HepG2 (cell line): ENCODE results near the gene JMJD8. TPM values are rescaled to one million over a fixed set of nuclear protein-coding genes. Genes with fewer than 3 reads are reported as not detected.

ENCODE experiments used
- ATAC-seq: fragments of 200-7000 bp; cut with Tn5 transposase; 3 replicates; pipeline ENCODE4 v1.9.1; 2020; ENCODE audit warnings: mild to moderate bottlenecking, moderate library complexity
- BruUV-seq: library from RNA; stranded (reverse); fragments of 400-500 nt; replicated peaks from 2 replicates; lab custom pipeline; 2021; lab: Mats Ljungman, UMichigan
- CTCF ChIA-PET: fragments of 300-600 bp; formaldehyde crosslinking; extraction: SDS; loops from one replicate; lab custom pipeline; 2021; ENCODE audit warnings: low total read pairs, inconsistent platforms, low intra/inter-chr PET ratio; lab: Yijun Ruan, JAX
- POLR2A ChIA-PET: fragments of 350-600 bp; sonication (Branson Sonifier 250); formaldehyde crosslinking; loops from one replicate; lab custom pipeline; 2020; ENCODE audit warnings: antibody characterized with exemption, inconsistent platforms; lab: Yijun Ruan, JAX
- DNase-seq: peaks from one replicate; pipeline ENCODE4 v3.0.0-alpha.2; 2015; ENCODE audit warnings: low spot score
- FAIRE-seq: peaks from 3 replicates; lab custom pipeline; 2011; peaks lifted over from hg19 to GRCh38; lab: Jason Lieb, UNC
- H2AFZ ChIP-seq: one replicate; pipeline ENCODE4 v1.6.1; 2011; ENCODE audit warnings: low read length, inconsistent platforms
- H3K27ac ChIP-seq: fragments of 300-600 bp; 3 replicates; pipeline ENCODE4 v1.8.0; 2011; ENCODE audit warnings: mixed run types, mild to moderate bottlenecking, mixed read lengths, low read length, inconsistent platforms; ENCODE audit not compliant: insufficient read depth; ENCODE audit errors: extremely low read length
- H3K27me3 ChIP-seq, 2 experiments: fragments of 200-600 bp in 1 of 2; 2 replicates in 1 of 2; 3 replicates in 1 of 2; pipeline versions ENCODE4 v1.6.0 to v1.8.0; 2011; ENCODE audit warnings: low read length in 2 of 2, mild to moderate bottlenecking in 2 of 2, moderate library complexity in 2 of 2, inconsistent platforms in 1 of 2; ENCODE audit not compliant: insufficient read depth in 2 of 2, control insufficient read depth in 1 of 2
- H3K36me3 ChIP-seq, 2 experiments: fragments of 200-600 bp in 1 of 2; replicated peaks in 1 of 2; 2 replicates in 1 of 2; 3 replicates in 1 of 2; pipeline versions ENCODE4 v1.5.1 to v1.8.0; 2011; ENCODE audit warnings: low read length in 2 of 2, inconsistent platforms in 1 of 2; ENCODE audit not compliant: insufficient read depth in 2 of 2, control insufficient read depth in 1 of 2
- H3K4me1 ChIP-seq: 2 replicates; pipeline ENCODE4 v1.5.1; 2012; ENCODE audit warnings: low read length, inconsistent platforms; ENCODE audit not compliant: insufficient read depth
- H3K4me2 ChIP-seq: 2 replicates; pipeline ENCODE4 v1.6.0; 2011; ENCODE audit warnings: low read depth, low read length, inconsistent platforms
- H3K4me3 ChIP-seq, 3 experiments: fragments of 200-600 bp in 1 of 3; sonication (generic), shearing (Covaris generic) in 1 of 3; replicated peaks in 1 of 3; 2 replicates each; pipeline ENCODE4 v1.5.1; 2011 to 2016; ENCODE audit warnings: low read length in 3 of 3, inconsistent platforms in 2 of 3, low read depth in 2 of 3, mild to moderate bottlenecking in 2 of 3, control low read depth in 1 of 3, mixed read lengths in 1 of 3; ENCODE audit not compliant: insufficient read depth in 1 of 3
- H3K79me2 ChIP-seq: one replicate; pipeline ENCODE4 v1.6.1; 2011; ENCODE audit warnings: low read length, inconsistent platforms; ENCODE audit not compliant: insufficient read depth
- H3K9ac ChIP-seq: 2 replicates; pipeline ENCODE4 v1.6.0; 2011; ENCODE audit warnings: mild to moderate bottlenecking, low read depth, low read length, inconsistent platforms; ENCODE audit not compliant: insufficient read depth
- H3K9me3 ChIP-seq: 2 replicates; pipeline ENCODE4 v1.5.1; 2012; ENCODE audit warnings: mild to moderate bottlenecking, low read length
- H4K20me1 ChIP-seq: 2 replicates; pipeline ENCODE4 v1.6.0; 2011; ENCODE audit warnings: inconsistent platforms, mild to moderate bottlenecking, low read length, moderate library complexity; ENCODE audit not compliant: insufficient read depth
- ATF7-NPFF ChIP-seq: sonication (generic); formaldehyde crosslinking; IDR thresholded peaks from 2 replicates; pipeline ENCODE4 v1.8.1; 2023; ENCODE audit warnings: mild to moderate bottlenecking, low read depth, missing genetic modification reagents, moderate library complexity
- CCDC6 ChIP-seq: sonication (generic); formaldehyde crosslinking; IDR thresholded peaks from 2 replicates; pipeline ENCODE4 v1.8.1; 2022; ENCODE audit warnings: mild to moderate bottlenecking, missing genetic modification reagents, moderate library complexity
- FOXO4 ChIP-seq: sonication (generic); formaldehyde crosslinking; conservative IDR thresholded peaks from 2 replicates; pipeline ENCODE4 v1.8.1; 2023; ENCODE audit warnings: missing genetic modification reagents
- GMEB1 ChIP-seq: sonication (generic); formaldehyde crosslinking; IDR thresholded peaks from 2 replicates; pipeline ENCODE4 v1.5.1; 2020; ENCODE audit warnings: missing genetic modification reagents, mild to moderate bottlenecking, borderline replicate concordance
- HNF1B ChIP-seq: sonication (generic); formaldehyde crosslinking; IDR thresholded peaks from 2 replicates; pipeline ENCODE4 v1.5.1; 2020; ENCODE audit warnings: mild to moderate bottlenecking, moderate library complexity, missing genetic modification reagents
- PITX1 ChIP-seq: sonication (generic); formaldehyde crosslinking; IDR thresholded peaks from 2 replicates; pipeline ENCODE4 v1.5.1; 2020; ENCODE audit warnings: mild to moderate bottlenecking, missing genetic modification reagents
- POLR2AphosphoS2 ChIP-seq: IDR thresholded peaks from 2 replicates; pipeline ENCODE4 v1.6.1; 2011; ENCODE audit warnings: low read depth, low read length, improper control_type of control experiment
- SALL2 ChIP-seq: sonication (generic); formaldehyde crosslinking; IDR thresholded peaks from 2 replicates; pipeline ENCODE4 v1.8.1; 2023; ENCODE audit warnings: mild to moderate bottlenecking, missing genetic modification reagents, inconsistent platforms
- SP2 ChIP-seq: sonication (generic); formaldehyde crosslinking; IDR thresholded peaks from 2 replicates; pipeline ENCODE4 v1.5.1; 2020; ENCODE audit warnings: mild to moderate bottlenecking, missing genetic modification reagents
- TBX2 ChIP-seq: sonication (generic); formaldehyde crosslinking; IDR thresholded peaks from 2 replicates; pipeline ENCODE4 v1.5.0; 2020; ENCODE audit warnings: missing genetic modification reagents, mild to moderate bottlenecking, borderline replicate concordance
- ZNF101 ChIP-seq: sonication (generic); formaldehyde crosslinking; IDR thresholded peaks from 2 replicates; pipeline ENCODE4 v1.4.0; 2020; ENCODE audit warnings: mild to moderate bottlenecking, low read depth, missing genetic modification reagents, borderline replicate concordance
- ZNF775 ChIP-seq: sonication (generic); formaldehyde crosslinking; IDR thresholded peaks from 2 replicates; pipeline ENCODE4 v1.4.0; 2020; ENCODE audit warnings: missing genetic modification reagents, mild to moderate bottlenecking, moderate library complexity, borderline replicate concordance
- ZNF782 ChIP-seq: sonication (generic); formaldehyde crosslinking; IDR thresholded peaks from 2 replicates; pipeline ENCODE4 v1.4.0; 2020; ENCODE audit warnings: missing genetic modification reagents, mild to moderate bottlenecking, borderline replicate concordance
- ZNF784 ChIP-seq: sonication (generic); formaldehyde crosslinking; IDR thresholded peaks from 2 replicates; pipeline ENCODE4 v1.5.1; 2020; ENCODE audit warnings: missing genetic modification reagents, mild to moderate bottlenecking, borderline replicate concordance
- WGBS: methylation state at CpG from one replicate; pipeline ENCODE4 v1.1.6; 2017; ENCODE audit warnings: low lambda C conversion rate; 5-methylcytosine and 5-hydroxymethylcytosine counted together
- in situ Hi-C: cut with HindIII; loops from 2 replicates; pipeline ENCODE4 v1.10.0; 2017; ENCODE audit warnings: low pct_unique_long_range_greater_than_20kb; ENCODE audit not compliant: extremely low pct_ligation_motif_present
- intact Hi-C: fragments of 100-400 bp; cut with micrococcal nuclease; formaldehyde crosslinking; loops from one replicate; pipeline ENCODE4 v1.10.0; 2022; ENCODE audit not compliant: unreplicated experiment
- polyA plus RNA-seq, 8 experiments: library from polyadenylated mRNA; depleted of rRNA in 3 of 8; stranded (reverse) in 7 of 8; unstranded in 1 of 8; fragments of >200 nt; fragmentation: Illumina TruSeq in 4 of 8; extraction: Trizol in 4 of 8; gene quantifications; 2 replicates each; pipeline versions ENCODE4 v1.2.1 to v1.2.3, GENCODE V29; 2011 to 2016; ENCODE audit warnings: low read depth in 4 of 8, missing spikeins in 1 of 8, mixed read lengths in 1 of 8; ENCODE audit not compliant: insufficient read depth in 1 of 8
- total RNA-seq, 5 experiments: library from RNA; depleted of rRNA; stranded (reverse); fragments of >200 nt; fragmentation: Illumina TruSeq; extraction: Trizol; gene quantifications; 2 replicates each; pipeline ENCODE4 v1.2.3, GENCODE V29; 2016; ENCODE audit warnings: low read depth in 1 of 5

The JMJD8 gene
- total and polyA plus RNA-seq, 2 of the 13 experiments (the other 11 are each of a cell fraction or from before 2014, with no cell fraction given): 2.6 to 11.8 TPM

- BruUV-seq: no TSS peak
- Histone ChIP-seq H3K4me2 (peak within 1 kb of the TSS; percentile 92), H2AFZ (no peak within 1 kb of the TSS), H3K27me3 (peaks cover 0 to 16% of the 10 kb centered on the region in 2 experiments; a peak in 3 of 5 replicates), H3K9me3 (no peaks in the 10 kb centered on the region), H4K20me1 (peaks cover 5% of the 10 kb centered on the region), H3K4me1 (peaks cover 45% of the 10 kb centered on the region), H3K4me3 (peak within 1 kb of the TSS; percentile 58 to 77 (median 66); a peak in 5 of 6 replicates), H3K36me3 (no peaks in the 10 kb centered on the region), H3K9ac (peak within 1 kb of the TSS; percentile 54), H3K79me2 (peaks cover 3% of the 10 kb centered on the region), H3K27ac (peak within 1 kb of the TSS; percentile 45)
- in situ Hi-C loops: loop anchor here (5.0 kb wide), 1 partner anchor 72 kb away; the partner anchor contains the start of genes CHTF18 and RPUSD1
- intact Hi-C loops: no loop called here
- POLR2A ChIA-PET: interaction anchor here (1.0 to 2.4 kb wide), 9 partner anchors 13 to 73 kb away, joined by 3 to 12 read pairs (median 3); partner anchors contain the start of genes CHTF18, CIAO3, HAGHL and MSLN
- FAIRE-seq: no peak
- peak; percentile 61 for DNase-seq
- WGBS: 58% methylated on average over 4 of the region's 108 CpGs
- peak; percentile 54 for ATAC-seq
- CTCF ChIA-PET: no interaction called here
- TF ChIP-seq SP2 (CRISPR knock-in tag): peak; percentile 72
- peak; percentile 58; the same call in 1 of the 2 replicates for TF ChIP-seq CCDC6 (CRISPR knock-in tag)
- no peak for TF ChIP-seq POLR2AphosphoS2
- TF ChIP-seq ZNF784: peak; percentile 62; the same call in 1 of the 2 replicates
- TF ChIP-seq ZNF101: no peak
- TF ChIP-seq ZNF775 (CRISPR knock-in tag): no peak
- TF ChIP-seq GMEB1 (CRISPR knock-in tag): 0 out of 2 replicates have a peak, but pooled peaks have one; percentile 37
- 0 out of 2 replicates have a peak, but pooled peaks have one; percentile 37 for TF ChIP-seq ZNF782
- peak; percentile 46; the same call in 1 of the 2 replicates for TF ChIP-seq TBX2 (CRISPR knock-in tag)
- peak; percentile 41; the same call in 1 of the 2 replicates for TF ChIP-seq ATF7-NPFF (CRISPR knock-in tag)
- peak; percentile 48; the same call in 1 of the 2 replicates for TF ChIP-seq PITX1 (CRISPR knock-in tag)
- no peak for TF ChIP-seq HNF1B (CRISPR knock-in tag)
- no peak for TF ChIP-seq FOXO4 (CRISPR knock-in tag)
- TF ChIP-seq SALL2 (CRISPR knock-in tag): peak; percentile 43; the same call in 1 of the 2 replicates
Measured at GRCh38 chr16:714558-715476, 30.7 kb upstream of the JMJD8 start, which contains the start of gene METRN. METRN (plus strand) TSS chr16:715118; CDS start chr16:715290, 172 bp downstream.
